PC-9 (cell line): ENCODE data around the gene WDR49.

Source experiments
- CTCF ChIP-seq: fragments of 200-600 bp; sonication (generic); conservative IDR thresholded peaks from 2 replicates; pipeline ENCODE4 v1.6.1; 2017; ENCODE audit warnings: mixed run types, antibody characterized with exemption, mild to moderate bottlenecking, moderate library complexity
- EZH2 ChIP-seq: fragments of 200-600 bp; sonication (generic); IDR thresholded peaks from 2 replicates; pipeline ENCODE4 v1.8.0; 2017; ENCODE audit warnings: antibody characterized with exemption, low read depth

GRCh38 chr3:167675848-167676247 is 22.1 kb upstream of the WDR49 start:
- TF ChIP-seq EZH2 (no peak), CTCF (no peak)
